AG04450 (cell line): ENCODE measurements around the gene LAMA2. TPM values are rescaled to one million over a fixed set of nuclear protein-coding genes. Genes with fewer than 3 reads are reported as not detected.

Experiments
- CTCF ChIA-PET: fragments of 300-600, 350-600 bp; formaldehyde crosslinking; extraction: SDS; loops from one replicate; lab custom pipeline; 2022; ENCODE audit warnings: antibody characterized with exemption, inconsistent platforms; lab: Charles Lee
- POLR2A ChIA-PET: fragments of 350-600 bp; formaldehyde crosslinking; extraction: SDS; loops from one replicate; lab custom pipeline; 2021; ENCODE audit warnings: antibody characterized with exemption, inconsistent platforms; lab: Yijun Ruan, JAX
- DNase-seq: peaks from one replicate; pipeline ENCODE4 v3.0.0-alpha.2; 2011; ENCODE audit warnings: low read depth, low spot score
- H3K27ac ChIP-seq: one replicate; pipeline ENCODE4 v1.5.1; 2012; ENCODE audit warnings: low read depth, low read length, control low read depth
- H3K27me3 ChIP-seq: one replicate; pipeline ENCODE4 v1.6.0; 2012; ENCODE audit warnings: low read length; ENCODE audit not compliant: control insufficient read depth, insufficient read depth
- H3K4me3 ChIP-seq: 2 replicates; pipeline ENCODE4 v1.5.1; 2011; ENCODE audit warnings: mild to moderate bottlenecking, low read depth, low read length, control low read depth
- H3K9me3 ChIP-seq: 2 replicates; pipeline ENCODE4 v1.5.1; 2012; ENCODE audit warnings: low read length; ENCODE audit not compliant: control insufficient read depth, insufficient read depth
- polyA plus RNA-seq: library from polyadenylated mRNA; depleted of rRNA; stranded (reverse); fragments of >200 nt; gene quantifications from 2 replicates; pipeline ENCODE4 v1.2.3, GENCODE V29; 2011
- TF ChIP-seq, protein P1 (sequence below): IDR thresholded peaks from 2 replicates; pipeline ENCODE4 v1.5.1; 2011; ENCODE audit warnings: low read depth, low read length, control low read depth, inconsistent platforms

Gene LAMA2
- polyA plus RNA-seq, 1 experiment = 33.0 TPM

DNA sequence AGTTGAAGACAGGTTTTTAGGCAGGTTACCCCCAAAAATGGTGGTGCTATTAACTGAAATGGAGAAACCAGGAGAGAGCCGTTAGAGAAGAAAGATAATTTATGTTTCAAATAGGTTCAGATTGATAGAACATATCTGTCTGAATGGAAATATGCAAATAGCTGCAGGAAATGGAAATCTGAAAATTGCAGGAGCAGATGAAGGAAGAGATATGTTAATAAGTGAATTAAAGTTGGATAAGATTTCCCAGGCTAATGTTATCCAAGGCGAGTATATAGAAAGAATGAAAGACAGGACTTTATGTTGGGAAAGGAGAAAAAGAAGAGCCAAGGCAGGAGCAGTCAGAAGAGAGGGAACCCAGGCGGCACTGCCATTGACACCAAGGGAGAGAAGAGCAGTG is 461.4 kb downstream of the LAMA2 start:
- no peak for DNase-seq
- CTCF ChIA-PET = no interaction called here
- TF ChIP-seq, protein P1, sequence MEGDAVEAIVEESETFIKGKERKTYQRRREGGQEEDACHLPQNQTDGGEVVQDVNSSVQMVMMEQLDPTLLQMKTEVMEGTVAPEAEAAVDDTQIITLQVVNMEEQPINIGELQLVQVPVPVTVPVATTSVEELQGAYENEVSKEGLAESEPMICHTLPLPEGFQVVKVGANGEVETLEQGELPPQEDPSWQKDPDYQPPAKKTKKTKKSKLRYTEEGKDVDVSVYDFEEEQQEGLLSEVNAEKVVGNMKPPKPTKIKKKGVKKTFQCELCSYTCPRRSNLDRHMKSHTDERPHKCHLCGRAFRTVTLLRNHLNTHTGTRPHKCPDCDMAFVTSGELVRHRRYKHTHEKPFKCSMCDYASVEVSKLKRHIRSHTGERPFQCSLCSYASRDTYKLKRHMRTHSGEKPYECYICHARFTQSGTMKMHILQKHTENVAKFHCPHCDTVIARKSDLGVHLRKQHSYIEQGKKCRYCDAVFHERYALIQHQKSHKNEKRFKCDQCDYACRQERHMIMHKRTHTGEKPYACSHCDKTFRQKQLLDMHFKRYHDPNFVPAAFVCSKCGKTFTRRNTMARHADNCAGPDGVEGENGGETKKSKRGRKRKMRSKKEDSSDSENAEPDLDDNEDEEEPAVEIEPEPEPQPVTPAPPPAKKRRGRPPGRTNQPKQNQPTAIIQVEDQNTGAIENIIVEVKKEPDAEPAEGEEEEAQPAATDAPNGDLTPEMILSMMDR = no peak
- Histone ChIP-seq H3K4me3 (no peak overlapping the region), H3K27ac (no peak overlapping the region), H3K27me3 (no peaks in the 10 kb centered on the region), H3K9me3 (no peaks in the 10 kb centered on the region)
- POLR2A ChIA-PET = no interaction called here

DNA sequence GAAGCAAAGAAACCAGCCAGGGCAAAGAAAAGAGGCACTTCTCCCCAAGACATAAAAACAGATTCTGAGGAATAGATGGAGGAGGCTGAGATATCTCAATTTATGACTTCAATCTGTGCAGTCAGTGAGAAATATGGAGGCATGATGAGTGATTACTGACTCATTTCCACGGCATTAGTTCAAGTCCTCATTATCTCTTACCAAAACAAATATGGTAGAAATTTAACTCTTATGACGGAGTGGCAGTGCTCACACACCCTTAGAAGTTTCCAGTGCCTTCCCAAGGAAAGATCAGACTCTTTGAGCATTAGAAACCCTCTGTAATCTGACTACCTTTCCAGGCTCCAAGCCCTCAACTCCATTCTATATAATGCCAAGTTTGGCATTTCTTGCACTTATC is 463.0 kb downstream of the LAMA2 start:
- Histone ChIP-seq H3K27ac (no peak overlapping the region), H3K9me3 (no peaks in the 10 kb centered on the region), H3K27me3 (no peaks in the 10 kb centered on the region), H3K4me3 (no peak overlapping the region)
- TF ChIP-seq, protein P1 = no peak
- ChIA-PET POLR2A (no interaction called here), CTCF (no interaction called here)
- peak; percentile 15 for DNase-seq

DNA sequence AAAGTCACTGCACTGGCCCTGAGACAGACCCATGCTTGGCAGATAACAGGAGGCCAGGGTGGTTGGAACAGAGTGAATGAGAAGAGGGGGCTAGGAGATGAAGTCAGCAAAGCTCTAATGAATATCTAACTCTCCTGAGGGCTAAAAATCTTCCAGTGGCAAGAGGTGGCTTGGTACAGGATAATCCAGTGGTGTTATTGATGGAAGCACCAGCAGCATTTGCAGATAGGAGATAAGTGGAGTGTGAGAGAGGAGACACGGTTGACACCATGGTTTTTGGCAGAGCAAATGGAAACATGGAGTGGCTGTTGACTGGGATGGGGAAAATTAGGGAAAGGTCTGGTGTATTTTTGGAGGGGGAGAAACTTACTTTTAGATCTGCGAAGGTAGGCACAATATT is 464.0 kb downstream of the LAMA2 start:
- ChIA-PET CTCF (no interaction called here), POLR2A (no interaction called here)
- no peaks in the 10 kb centered on the region for H3K27me3 ChIP-seq
- no peak for DNase-seq
- H3K9me3 ChIP-seq = no peaks in the 10 kb centered on the region
- no peak overlapping the region for H3K27ac ChIP-seq
- no peak overlapping the region for H3K4me3 ChIP-seq
- TF ChIP-seq, protein P1 = no peak

DNA sequence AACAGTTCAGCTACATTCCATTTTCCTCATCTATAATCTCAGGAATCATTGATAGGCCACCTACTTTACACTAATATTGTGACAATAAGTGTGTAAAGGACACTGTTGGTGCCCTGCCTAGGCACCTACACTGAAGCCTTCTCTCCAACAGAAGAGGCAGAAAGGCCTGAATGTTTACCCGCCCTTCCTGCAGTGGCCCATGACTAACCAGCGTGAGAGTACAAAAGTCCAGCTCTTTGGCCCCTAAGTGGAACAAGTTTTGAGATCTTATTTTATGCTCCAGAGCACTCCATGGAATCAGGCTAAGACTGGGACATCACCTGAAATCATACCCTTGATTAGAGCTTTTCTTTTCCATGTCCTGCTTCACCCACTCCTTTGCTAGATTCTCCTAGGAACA is 467.3 kb downstream of the LAMA2 start:
- Histone ChIP-seq H3K27me3 (no peaks in the 10 kb centered on the region), H3K9me3 (no peaks in the 10 kb centered on the region), H3K4me3 (no peak overlapping the region), H3K27ac (no peak overlapping the region)
- POLR2A ChIA-PET = no interaction called here
- TF ChIP-seq, protein P1 = no peak
- CTCF ChIA-PET = interaction anchor here (1.0 to 2.0 kb wide), 2 partner anchors 14 to 20 kb away, joined by 3 to 11 read pairs; no protein-coding TSS in a partner anchor
- no peak for DNase-seq

DNA sequence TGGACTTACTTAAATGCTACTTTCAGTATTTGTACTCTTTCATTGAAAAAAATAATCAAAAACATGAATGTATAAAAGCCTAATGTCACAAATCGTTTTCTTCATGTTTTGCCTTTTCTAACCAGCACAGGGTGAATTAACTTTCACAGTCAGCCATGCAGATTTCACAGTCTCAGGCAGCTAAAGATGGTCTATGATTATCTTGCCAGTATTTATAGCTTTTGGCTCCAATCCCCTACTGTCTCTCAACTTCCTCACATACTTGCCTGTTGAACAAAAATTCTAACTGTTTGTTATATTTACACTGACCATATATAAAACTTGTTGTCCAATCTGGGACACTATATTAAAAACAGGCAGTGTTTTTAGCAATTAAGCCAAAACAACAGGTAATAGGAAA is 468.9 kb downstream of the LAMA2 start:
- Histone ChIP-seq H3K9me3 (no peaks in the 10 kb centered on the region), H3K27ac (no peak overlapping the region), H3K4me3 (no peak overlapping the region), H3K27me3 (no peaks in the 10 kb centered on the region)
- ChIA-PET CTCF (interaction anchor here (2.0 kb wide), 1 partner anchor 18 kb away, joined by 11 read pairs; no protein-coding TSS in a partner anchor), POLR2A (interaction anchor here (0.7 kb wide), 1 partner anchor 10 kb away, joined by 3 read pairs; no protein-coding TSS in a partner anchor)
- TF ChIP-seq, protein P1 = no peak
- DNase-seq = no peak
